Measurements from ENCODE around the gene NDUFA6. TPM values are rescaled to one million over a fixed set of nuclear protein-coding genes. Genes with fewer than 3 reads are reported as not detected.
"Not testable (repeated sequence)": the region's sequence is repeated elsewhere in the genome, so short reads cannot be mapped to it uniquely, and the experiment has no call there.

The NDUFA6 gene
- polyA plus RNA-seq (2013) = 37.2 TPM

DNA sequence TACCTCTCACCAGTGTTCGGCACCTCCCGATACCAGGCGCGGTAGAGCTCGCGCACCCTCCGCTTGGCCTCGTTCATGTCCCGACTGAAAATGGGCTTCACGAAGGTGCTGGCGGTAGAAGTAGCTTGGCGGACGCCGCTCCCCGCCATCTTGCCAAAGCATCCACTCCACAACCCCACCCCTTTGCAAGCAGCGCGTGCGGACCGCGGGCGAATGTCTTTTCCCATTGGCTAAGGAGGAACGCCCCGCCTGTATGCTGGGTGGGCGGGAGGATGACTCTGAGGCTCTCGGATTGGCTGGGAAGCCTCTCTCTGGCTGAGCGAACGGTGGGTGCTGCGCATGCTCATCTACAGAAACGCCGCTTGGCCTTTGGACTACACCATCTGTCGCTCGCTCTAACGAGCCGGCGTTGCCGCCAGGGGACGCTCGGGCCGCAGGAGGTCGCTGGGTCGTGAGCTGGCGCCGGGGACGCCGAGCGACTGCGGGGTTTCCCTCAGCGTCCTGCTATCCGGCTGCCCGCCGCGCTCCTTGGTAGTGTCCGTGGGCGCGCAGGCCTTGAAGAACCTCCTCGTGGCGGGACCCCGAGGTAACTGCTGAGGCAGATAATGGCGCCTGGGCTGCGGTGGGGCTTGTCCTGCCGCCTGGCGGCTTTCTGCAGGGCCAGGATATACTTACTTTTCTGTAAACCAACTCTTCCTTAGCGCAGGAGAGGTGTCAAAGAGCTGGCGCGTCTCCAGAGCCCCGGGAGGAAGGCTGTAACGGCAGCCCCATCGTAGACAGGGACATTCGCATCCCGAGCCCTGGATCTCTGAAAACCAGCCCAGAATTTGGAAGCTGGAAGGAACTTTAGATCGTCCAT, at the start of gene NDUFA6:
NDUFA6 (minus strand) TSS at position 177 of the 859 bp plus-strand sequence; CDS start at position 149, 28 bp downstream.
- ChIA-PET POLR2A (interaction anchor here (0.6 to 3.0 kb wide), 8 partner anchors 11 to 353 kb away, joined by 3 to 31 read pairs (median 4); partner anchors contain the start of gene SMDT1), CTCF (interaction anchor here (0.6 to 4.1 kb wide), 17 partner anchors 10 to 444 kb away, joined by 3 to 29 read pairs (median 5); partner anchors contain the start of genes NFAM1, SEPTIN3 and SMDT1)
- Histone ChIP-seq H3K27ac (ENCODE audit: insufficient read depth in 1 of 2, low read depth in 1 of 2, low read length in 2 of 2, poor library complexity in 1 of 2, severe bottlenecking in 2 of 2) (peak within 1 kb of the TSS; percentile 89 to 97), H3K9me3 (ENCODE audit: control extremely low read depth in 1 of 5, control insufficient read depth in 4 of 5, insufficient read depth in 2 of 5, low read depth in 1 of 5, low read length in 4 of 5) (peaks cover 0 to 4% (median 0%) of the 10 kb centered on the region in 5 experiments), H3K4me1 (ENCODE audit: control extremely low read depth in 1 of 4, control insufficient read depth in 4 of 4, insufficient read depth in 4 of 4, low read length in 3 of 4) (peaks cover 2 to 21% (median 13%) of the 10 kb centered on the region in 4 experiments), H3K27me3 (replicated peaks in 2 of 5; ENCODE audit: control insufficient read depth in 4 of 5, insufficient read depth in 5 of 5, low read length in 4 of 5) (no peaks in the 10 kb centered on the region), H3K4me3 (ENCODE audit: control insufficient read depth in 1 of 7, extremely low read depth in 1 of 7, insufficient read depth in 4 of 7, low read depth in 2 of 7, low read length in 6 of 7) (peak within 1 kb of the TSS; percentile 51 to 99 (median 93)), H3K36me3 (ENCODE audit: control insufficient read depth in 4 of 4, insufficient read depth in 4 of 4, low read length in 3 of 4) (peaks cover 6 to 24% (median 14%) of the 10 kb centered on the region in 4 experiments)
- WGBS (ENCODE audit: insufficient coverage) = 0% methylated on average over 53 of the region's 71 CpGs
- DNase-seq = peak; percentile 99 to 100 (median 100)

DNA sequence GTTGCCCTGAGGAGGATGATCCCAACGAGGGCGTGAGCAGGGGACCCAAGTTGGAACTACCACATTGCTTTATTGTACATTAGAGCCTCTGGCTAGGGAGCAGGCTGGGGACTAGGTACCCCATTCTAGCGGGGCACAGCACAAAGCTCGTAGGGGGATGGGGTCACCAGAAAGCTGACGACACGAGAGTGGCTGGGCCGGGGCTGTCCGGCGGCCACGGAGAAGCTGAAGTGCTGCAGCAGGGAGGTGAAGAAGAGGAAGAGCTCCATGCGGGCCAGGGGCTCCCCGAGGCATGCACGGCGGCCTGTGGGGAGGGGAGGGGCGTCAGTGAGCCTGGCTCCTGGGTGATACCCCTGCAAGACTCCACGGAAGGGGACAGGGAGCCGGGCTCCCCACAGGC, 49.6 kb upstream of the NDUFA6 start:
- H3K27me3 ChIP-seq (replicated peaks in 2 of 5; ENCODE audit: control insufficient read depth in 4 of 5, insufficient read depth in 5 of 5, low read length in 4 of 5); DNase-seq; POLR2A ChIA-PET; H3K36me3 ChIP-seq (ENCODE audit: control insufficient read depth in 4 of 4, insufficient read depth in 4 of 4, low read length in 3 of 4); H3K4me1 ChIP-seq (ENCODE audit: control extremely low read depth in 1 of 4, control insufficient read depth in 4 of 4, insufficient read depth in 4 of 4, low read length in 3 of 4); H3K9me3 ChIP-seq (ENCODE audit: control extremely low read depth in 1 of 5, control insufficient read depth in 4 of 5, insufficient read depth in 2 of 5, low read depth in 1 of 5, low read length in 4 of 5); H3K4me3 ChIP-seq (ENCODE audit: control insufficient read depth in 1 of 7, extremely low read depth in 1 of 7, insufficient read depth in 4 of 7, low read depth in 2 of 7, low read length in 6 of 7); H3K27ac ChIP-seq (ENCODE audit: insufficient read depth in 1 of 2, low read depth in 1 of 2, low read length in 2 of 2, poor library complexity in 1 of 2, severe bottlenecking in 2 of 2): not testable (repeated sequence)
- 87% methylated on average over 6 of the region's 17 CpGs for WGBS (ENCODE audit: insufficient coverage)
- CTCF ChIA-PET = interaction anchor here (0.6 kb wide), 1 partner anchor 141 kb away, joined by 3 read pairs; no protein-coding TSS in a partner anchor

DNA sequence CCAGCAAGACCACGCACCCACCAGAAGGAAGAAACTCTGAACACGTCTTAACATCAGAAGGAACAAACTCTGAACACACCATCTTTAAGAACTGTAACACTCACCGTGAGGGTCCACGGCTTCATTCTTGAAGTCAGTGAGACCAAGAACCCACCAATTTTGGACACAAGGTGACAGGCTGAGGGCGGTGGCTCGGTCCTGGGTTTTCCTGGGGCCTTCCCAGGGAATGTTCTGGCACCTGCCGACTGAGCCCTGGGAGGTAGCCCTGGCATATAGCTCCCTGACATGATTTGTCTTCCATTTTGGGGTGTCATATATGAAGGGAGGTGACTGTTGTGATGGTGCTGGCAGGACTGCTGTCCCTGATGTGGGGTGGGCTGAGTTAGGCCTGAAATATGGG, 48.9 kb upstream of the NDUFA6 start:
- H3K4me3 ChIP-seq (ENCODE audit: control insufficient read depth in 1 of 7, extremely low read depth in 1 of 7, insufficient read depth in 4 of 7, low read depth in 2 of 7, low read length in 6 of 7); H3K27me3 ChIP-seq (replicated peaks in 2 of 5; ENCODE audit: control insufficient read depth in 4 of 5, insufficient read depth in 5 of 5, low read length in 4 of 5); H3K9me3 ChIP-seq (ENCODE audit: control extremely low read depth in 1 of 5, control insufficient read depth in 4 of 5, insufficient read depth in 2 of 5, low read depth in 1 of 5, low read length in 4 of 5); H3K27ac ChIP-seq (ENCODE audit: insufficient read depth in 1 of 2, low read depth in 1 of 2, low read length in 2 of 2, poor library complexity in 1 of 2, severe bottlenecking in 2 of 2); H3K4me1 ChIP-seq (ENCODE audit: control extremely low read depth in 1 of 4, control insufficient read depth in 4 of 4, insufficient read depth in 4 of 4, low read length in 3 of 4); POLR2A ChIA-PET; H3K36me3 ChIP-seq (ENCODE audit: control insufficient read depth in 4 of 4, insufficient read depth in 4 of 4, low read length in 3 of 4); DNase-seq: not testable (repeated sequence)
- 87% methylated on average over 6 of the region's 7 CpGs for WGBS (ENCODE audit: insufficient coverage)
- CTCF ChIA-PET = interaction anchor here (0.9 kb wide), 1 partner anchor 21 kb away, joined by 3 read pairs; no protein-coding TSS in a partner anchor

DNA sequence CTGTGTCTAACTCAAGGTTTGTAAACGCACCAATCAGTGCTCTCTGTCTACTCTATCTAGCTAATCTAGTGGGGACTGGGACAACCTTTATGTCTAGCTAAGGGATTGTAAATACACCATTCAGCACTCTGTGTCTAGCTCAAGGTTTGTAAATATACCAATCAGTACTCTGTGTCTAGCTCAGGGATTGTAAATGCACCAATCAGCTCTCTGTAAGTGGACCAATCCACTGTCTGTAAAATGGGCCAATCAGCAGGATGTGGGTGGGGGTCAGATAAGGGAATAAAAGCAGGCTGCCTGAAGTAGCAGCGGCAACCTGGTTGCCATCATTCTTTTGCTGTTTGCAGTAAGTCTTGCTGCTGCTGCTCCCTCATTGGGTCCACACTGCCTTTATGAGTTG, 48.4 kb upstream of the NDUFA6 start:
- POLR2A ChIA-PET = interaction anchor here (1.0 kb wide), 1 partner anchor 49 kb away, joined by 4 read pairs; the partner anchor contains the start of gene NDUFA6
- WGBS (ENCODE audit: insufficient coverage) = 96% methylated on average over 2 of the region's 2 CpGs
- no peaks in the 10 kb centered on the region for H3K9me3 ChIP-seq (ENCODE audit: control extremely low read depth in 1 of 5, control insufficient read depth in 4 of 5, insufficient read depth in 2 of 5, low read depth in 1 of 5, low read length in 4 of 5)
- H3K27me3 ChIP-seq (replicated peaks in 2 of 5; ENCODE audit: control insufficient read depth in 4 of 5, insufficient read depth in 5 of 5, low read length in 4 of 5) = peaks cover 0 to 5% (median 0%) of the 10 kb centered on the region in 5 experiments
- H3K4me3 ChIP-seq (ENCODE audit: control insufficient read depth in 1 of 7, extremely low read depth in 1 of 7, insufficient read depth in 4 of 7, low read depth in 2 of 7, low read length in 6 of 7) = no peak overlapping the region
- H3K27ac ChIP-seq (ENCODE audit: insufficient read depth in 1 of 2, low read depth in 1 of 2, low read length in 2 of 2, poor library complexity in 1 of 2, severe bottlenecking in 2 of 2) = no peak overlapping the region
- H3K4me1 ChIP-seq (ENCODE audit: control extremely low read depth in 1 of 4, control insufficient read depth in 4 of 4, insufficient read depth in 4 of 4, low read length in 3 of 4) = no peaks in the 10 kb centered on the region
- H3K36me3 ChIP-seq (ENCODE audit: control insufficient read depth in 4 of 4, insufficient read depth in 4 of 4, low read length in 3 of 4) = no peaks in the 10 kb centered on the region
- CTCF ChIA-PET = interaction anchor here (0.9 kb wide), 1 partner anchor 21 kb away, joined by 3 read pairs; no protein-coding TSS in a partner anchor
- no peak for DNase-seq

DNA sequence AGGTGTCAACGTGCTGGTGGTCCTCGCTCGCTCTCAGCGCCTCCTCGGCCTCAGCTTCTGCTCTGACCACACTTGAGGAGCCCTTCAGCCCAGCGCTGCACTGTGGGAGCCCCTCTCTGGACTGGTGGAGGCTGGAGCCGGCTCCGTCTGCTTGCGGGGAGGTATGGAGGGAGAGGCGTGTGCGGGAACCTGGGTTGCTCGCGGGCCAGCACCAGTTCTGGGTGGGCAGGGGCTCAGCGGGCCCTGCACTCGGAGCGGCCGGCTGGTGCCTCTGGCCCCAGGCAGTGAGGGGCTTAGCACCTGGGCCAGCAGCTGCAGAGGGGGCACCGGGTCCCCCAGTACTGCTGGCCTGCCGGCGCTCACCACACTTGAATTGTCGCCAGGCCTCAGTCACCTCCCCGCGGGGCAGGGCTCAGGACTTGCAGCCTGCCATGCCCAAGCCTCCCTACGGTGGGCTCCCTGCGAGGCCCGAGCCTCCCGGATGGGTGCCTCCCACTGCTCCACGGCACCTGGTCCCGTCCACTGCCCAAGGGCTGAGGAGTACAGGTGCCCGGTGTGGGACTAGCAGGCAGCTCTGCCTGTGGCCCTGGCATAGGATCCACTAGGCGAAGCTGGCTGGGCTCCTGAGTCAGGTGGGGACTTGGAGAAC, 47.7 kb upstream of the NDUFA6 start:
- WGBS (ENCODE audit: insufficient coverage) = 93% methylated on average over 29 of the region's 31 CpGs
- Histone ChIP-seq H3K4me3 (ENCODE audit: control insufficient read depth in 1 of 7, extremely low read depth in 1 of 7, insufficient read depth in 4 of 7, low read depth in 2 of 7, low read length in 6 of 7) (no peak overlapping the region), H3K36me3 (ENCODE audit: control insufficient read depth in 4 of 4, insufficient read depth in 4 of 4, low read length in 3 of 4) (no peaks in the 10 kb centered on the region), H3K27me3 (replicated peaks in 2 of 5; ENCODE audit: control insufficient read depth in 4 of 5, insufficient read depth in 5 of 5, low read length in 4 of 5) (peaks cover 0 to 8% (median 0%) of the 10 kb centered on the region in 5 experiments), H3K27ac (ENCODE audit: insufficient read depth in 1 of 2, low read depth in 1 of 2, low read length in 2 of 2, poor library complexity in 1 of 2, severe bottlenecking in 2 of 2) (no peak overlapping the region), H3K4me1 (ENCODE audit: control extremely low read depth in 1 of 4, control insufficient read depth in 4 of 4, insufficient read depth in 4 of 4, low read length in 3 of 4) (no peaks in the 10 kb centered on the region), H3K9me3 (ENCODE audit: control extremely low read depth in 1 of 5, control insufficient read depth in 4 of 5, insufficient read depth in 2 of 5, low read depth in 1 of 5, low read length in 4 of 5) (no peaks in the 10 kb centered on the region)
- CTCF ChIA-PET = interaction anchor here (0.9 kb wide), 1 partner anchor 22 kb away, joined by 3 read pairs; no protein-coding TSS in a partner anchor
- POLR2A ChIA-PET = interaction anchor here (1.0 kb wide), 1 partner anchor 48 kb away, joined by 4 read pairs; the partner anchor contains the start of gene NDUFA6
- DNase-seq = no peak

DNA sequence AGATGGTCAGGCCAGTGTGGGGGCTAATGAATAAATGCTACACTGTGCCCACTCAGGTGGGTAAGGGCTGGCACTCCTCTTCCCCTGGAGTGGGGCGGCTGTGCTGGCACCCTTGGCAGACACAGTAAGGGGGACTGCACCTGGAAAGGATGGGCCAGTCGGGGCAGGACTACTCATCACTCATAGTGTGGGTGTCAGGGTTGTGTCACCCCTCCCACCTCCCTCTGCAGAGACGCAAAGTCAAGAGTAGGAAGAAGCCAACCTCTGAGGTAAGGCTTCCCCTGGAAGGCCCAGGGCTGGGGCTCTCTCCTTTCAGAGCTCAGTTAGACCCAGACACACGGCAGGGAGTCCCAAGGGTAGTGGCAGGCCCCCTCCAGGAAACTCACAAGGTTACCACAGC, 45.1 kb upstream of the NDUFA6 start:
- WGBS (ENCODE audit: insufficient coverage) = no CpG with 5 or more reads among the region's 4 CpGs
- CTCF ChIA-PET; H3K27ac ChIP-seq (ENCODE audit: insufficient read depth in 1 of 2, low read depth in 1 of 2, low read length in 2 of 2, poor library complexity in 1 of 2, severe bottlenecking in 2 of 2); POLR2A ChIA-PET; H3K36me3 ChIP-seq (ENCODE audit: control insufficient read depth in 4 of 4, insufficient read depth in 4 of 4, low read length in 3 of 4); H3K4me1 ChIP-seq (ENCODE audit: control extremely low read depth in 1 of 4, control insufficient read depth in 4 of 4, insufficient read depth in 4 of 4, low read length in 3 of 4); H3K9me3 ChIP-seq (ENCODE audit: control extremely low read depth in 1 of 5, control insufficient read depth in 4 of 5, insufficient read depth in 2 of 5, low read depth in 1 of 5, low read length in 4 of 5); DNase-seq; H3K4me3 ChIP-seq (ENCODE audit: control insufficient read depth in 1 of 7, extremely low read depth in 1 of 7, insufficient read depth in 4 of 7, low read depth in 2 of 7, low read length in 6 of 7): not testable (repeated sequence)
- peaks cover 0 to 19% (median 0%) of the 10 kb centered on the region in 5 experiments for H3K27me3 ChIP-seq (replicated peaks in 2 of 5; ENCODE audit: control insufficient read depth in 4 of 5, insufficient read depth in 5 of 5, low read length in 4 of 5)
